Peyer's patch (tissue), 4 donors: ENCODE data around the gene HYOU1. TPM values are rescaled to one million over a fixed set of nuclear protein-coding genes. Genes with fewer than 3 reads are reported as not detected.
A peak's percentile ranks its signal among the peaks of the same experiment; 100 is the strongest.

ENCODE experiments used
- DNase-seq, 3 donors: peaks; one replicate each; pipeline ENCODE4 v3.0.0-alpha.2; 2017 to 2019
- H3K27ac ChIP-seq, 4 donors: fragments of 200-600 bp; sonication (generic); one replicate each; pipeline ENCODE4 v1.5.1; 2016 to 2019
- H3K27me3 ChIP-seq, 2 donors: fragments of 200-600 bp; sonication (generic); one replicate each; pipeline ENCODE4 v1.5.1; 2019
- H3K36me3 ChIP-seq, 3 donors: fragments of 200-600 bp; sonication (generic); one replicate each; pipeline ENCODE4 v1.5.1; 2016 to 2019
- H3K4me1 ChIP-seq, 4 donors: fragments of 200-600 bp; sonication (generic); one replicate each; pipeline ENCODE4 v1.5.1; 2016 to 2019
- H3K4me3 ChIP-seq, 4 donors: fragments of 200-600 bp; sonication (generic); 1 replicate in 3 of 4; 2 replicates in 1 of 4; pipeline ENCODE4 v1.5.1; 2016 to 2019; ENCODE audit warnings: mild to moderate bottlenecking in 1 of 4
- H3K9me3 ChIP-seq, 4 donors: fragments of 200-600 bp; sonication (generic); one replicate each; pipeline ENCODE4 v1.5.1; 2016 to 2019; ENCODE audit warnings: mild to moderate bottlenecking in 1 of 4
- POLR2A ChIP-seq, 2 donors: fragments of 450-650 bp; IDR thresholded peaks; one replicate each; pipeline ENCODE4 v1.5.1; 2017; ENCODE audit warnings: antibody characterized with exemption in 2 of 2, mild to moderate bottlenecking in 2 of 2, moderate library complexity in 2 of 2
- total RNA-seq, 4 donors: library from RNA; depleted of rRNA; stranded (reverse); fragments of >200 nt; gene quantifications; one replicate each; pipeline ENCODE4 v1.1.0, GENCODE V29; 2016
- TF ChIP-seq, protein P1 (sequence below), 6 experiments: fragments of 450-650 bp in 4 of 6; fragments of 200-600 bp in 2 of 6; sonication (generic) in 1 of 6; IDR thresholded peaks; one replicate each; pipeline ENCODE4 v1.5.1; 2017 to 2019; ENCODE audit warnings: antibody characterized with exemption in 6 of 6, mild to moderate bottlenecking in 3 of 6, moderate library complexity in 1 of 6

The HYOU1 gene
- total RNA-seq, 4 donors from 2014 or later = 65.2 to 97.7 (median 66.9) TPM

DNA sequence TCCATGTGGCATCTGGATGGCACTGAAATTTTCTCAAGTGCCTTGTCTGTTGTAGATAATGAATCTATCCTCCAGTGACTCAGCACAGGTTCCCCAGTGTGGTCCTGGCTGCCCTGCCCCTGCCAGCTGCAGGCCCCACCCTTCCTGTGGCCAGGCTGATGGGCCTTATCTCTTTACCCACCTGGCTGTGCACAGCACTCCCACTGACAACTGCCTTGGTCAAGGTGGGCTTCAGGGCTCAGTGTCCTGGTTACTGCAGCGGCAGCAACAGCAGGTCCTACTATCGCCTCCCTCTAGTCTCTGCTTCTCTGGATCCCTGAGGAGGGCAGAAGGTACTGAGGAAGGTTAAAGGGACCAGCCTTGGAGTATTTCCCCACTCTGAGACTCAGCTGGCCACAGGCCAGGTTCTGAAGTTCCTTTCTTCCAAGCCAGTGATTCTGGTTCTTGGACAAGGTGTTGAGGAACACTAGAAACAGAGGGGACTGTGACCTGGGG is 30.8 kb upstream of the HYOU1 start:
- H3K9me3 ChIP-seq = no peaks in the 10 kb centered on the region
- DNase-seq = no peak
- H3K36me3 ChIP-seq = peaks cover 0 to 8% (median 0%) of the 10 kb centered on the region in 3 donors
- H3K27ac ChIP-seq = no peak overlapping the region
- H3K4me1 ChIP-seq = peaks cover 0 to 25% (median 5%) of the 10 kb centered on the region in 4 donors
- TF ChIP-seq, protein P1, sequence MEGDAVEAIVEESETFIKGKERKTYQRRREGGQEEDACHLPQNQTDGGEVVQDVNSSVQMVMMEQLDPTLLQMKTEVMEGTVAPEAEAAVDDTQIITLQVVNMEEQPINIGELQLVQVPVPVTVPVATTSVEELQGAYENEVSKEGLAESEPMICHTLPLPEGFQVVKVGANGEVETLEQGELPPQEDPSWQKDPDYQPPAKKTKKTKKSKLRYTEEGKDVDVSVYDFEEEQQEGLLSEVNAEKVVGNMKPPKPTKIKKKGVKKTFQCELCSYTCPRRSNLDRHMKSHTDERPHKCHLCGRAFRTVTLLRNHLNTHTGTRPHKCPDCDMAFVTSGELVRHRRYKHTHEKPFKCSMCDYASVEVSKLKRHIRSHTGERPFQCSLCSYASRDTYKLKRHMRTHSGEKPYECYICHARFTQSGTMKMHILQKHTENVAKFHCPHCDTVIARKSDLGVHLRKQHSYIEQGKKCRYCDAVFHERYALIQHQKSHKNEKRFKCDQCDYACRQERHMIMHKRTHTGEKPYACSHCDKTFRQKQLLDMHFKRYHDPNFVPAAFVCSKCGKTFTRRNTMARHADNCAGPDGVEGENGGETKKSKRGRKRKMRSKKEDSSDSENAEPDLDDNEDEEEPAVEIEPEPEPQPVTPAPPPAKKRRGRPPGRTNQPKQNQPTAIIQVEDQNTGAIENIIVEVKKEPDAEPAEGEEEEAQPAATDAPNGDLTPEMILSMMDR (IDR thresholded peaks at IDR 0.05) = no peak
- TF ChIP-seq POLR2A (IDR thresholded peaks at IDR 0.05) = no peak
- H3K27me3 ChIP-seq = no peaks in the 10 kb centered on the region
- no peak overlapping the region for H3K4me3 ChIP-seq

DNA sequence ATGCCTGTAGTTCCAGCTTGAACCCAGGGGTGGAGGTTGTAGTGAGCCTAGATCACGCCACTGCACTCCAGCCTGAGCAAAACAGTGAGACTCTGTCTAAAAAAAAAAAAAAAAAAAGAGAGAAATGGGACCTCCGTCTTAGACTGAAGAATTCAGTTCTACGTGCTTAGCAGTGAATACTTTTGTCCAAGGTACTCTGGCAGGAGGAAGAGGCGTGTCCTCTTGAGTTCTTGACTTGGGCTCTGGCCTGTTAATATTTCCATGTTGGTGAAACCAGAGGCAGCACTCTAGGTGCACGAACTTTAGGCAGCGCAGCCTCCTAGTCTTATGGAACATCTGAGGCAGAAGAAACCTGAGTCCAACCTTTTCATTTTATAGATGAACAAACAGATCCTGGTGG is 30.1 kb upstream of the HYOU1 start:
- no peaks in the 10 kb centered on the region for H3K9me3 ChIP-seq
- no peaks in the 10 kb centered on the region for H3K27me3 ChIP-seq
- no peak for DNase-seq
- no peak overlapping the region for H3K27ac ChIP-seq
- peaks cover 0 to 7% (median 0%) of the 10 kb centered on the region in 3 donors for H3K36me3 ChIP-seq
- no peak for TF ChIP-seq POLR2A (IDR thresholded peaks at IDR 0.05)
- TF ChIP-seq, protein P1 (IDR thresholded peaks at IDR 0.05) = no peak
- peaks cover 0 to 18% (median 5%) of the 10 kb centered on the region in 4 donors for H3K4me1 ChIP-seq
- H3K4me3 ChIP-seq = no peak overlapping the region

DNA sequence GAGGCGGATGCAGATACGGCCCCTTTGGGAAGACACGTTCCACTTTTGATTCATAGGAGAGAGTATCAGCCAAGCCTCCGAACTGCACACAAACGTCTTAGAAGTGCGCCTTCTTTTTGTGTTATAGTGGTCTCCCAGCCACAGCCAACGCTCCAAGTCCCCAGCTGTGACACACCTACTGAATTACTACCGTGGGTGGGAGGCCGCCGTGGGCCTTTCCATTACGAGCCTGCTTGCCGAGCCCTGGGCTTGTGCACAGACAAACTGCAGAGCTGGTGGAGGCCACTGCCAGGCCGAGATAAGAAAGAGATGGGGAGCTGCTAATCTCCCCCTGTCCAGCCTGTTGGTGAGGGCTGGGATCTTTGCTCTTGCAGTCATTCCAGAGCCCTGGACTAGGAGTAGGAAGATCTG is 28.4 kb upstream of the HYOU1 start:
- no peaks in the 10 kb centered on the region for H3K27me3 ChIP-seq
- DNase-seq = no peak
- peak overlapping the region; percentile 75 to 92 (median 87) for H3K27ac ChIP-seq
- peaks cover 0 to 17% (median 5%) of the 10 kb centered on the region in 4 donors for H3K4me1 ChIP-seq
- peaks cover 0 to 22% (median 0%) of the 10 kb centered on the region in 3 donors for H3K36me3 ChIP-seq
- H3K9me3 ChIP-seq = no peaks in the 10 kb centered on the region
- TF ChIP-seq, protein P1 (IDR thresholded peaks at IDR 0.05) = no peak
- no peak for TF ChIP-seq POLR2A (IDR thresholded peaks at IDR 0.05)
- H3K4me3 ChIP-seq = peak overlapping the region; percentile 50 to 79 (median 64)

- H3K27ac ChIP-seq = peak within 1 kb of the TSS; percentile 75 to 92 (median 87)
- TF ChIP-seq POLR2A (IDR thresholded peaks at IDR 0.05) = peak in 1 of 2 donors; percentile 59
- TF ChIP-seq, protein P1 (IDR thresholded peaks at IDR 0.05) = no peak
- H3K4me1 ChIP-seq = peaks cover 0 to 17% (median 5%) of the 10 kb centered on the region in 4 donors
- H3K36me3 ChIP-seq = peaks cover 0 to 28% (median 0%) of the 10 kb centered on the region in 3 donors
- no peaks in the 10 kb centered on the region for H3K27me3 ChIP-seq
- H3K9me3 ChIP-seq = no peaks in the 10 kb centered on the region
- peak; percentile 94 to 97 (median 97) for DNase-seq
- H3K4me3 ChIP-seq = peak within 1 kb of the TSS; percentile 50 to 79 (median 64)
Measured at GRCh38 chr11:119084663-119085436, 27.8 kb upstream of the HYOU1 start, which contains the start of gene HMBS. HMBS (plus strand) TSS chr11:119084881; CDS start chr11:119085034, 153 bp downstream.

DNA sequence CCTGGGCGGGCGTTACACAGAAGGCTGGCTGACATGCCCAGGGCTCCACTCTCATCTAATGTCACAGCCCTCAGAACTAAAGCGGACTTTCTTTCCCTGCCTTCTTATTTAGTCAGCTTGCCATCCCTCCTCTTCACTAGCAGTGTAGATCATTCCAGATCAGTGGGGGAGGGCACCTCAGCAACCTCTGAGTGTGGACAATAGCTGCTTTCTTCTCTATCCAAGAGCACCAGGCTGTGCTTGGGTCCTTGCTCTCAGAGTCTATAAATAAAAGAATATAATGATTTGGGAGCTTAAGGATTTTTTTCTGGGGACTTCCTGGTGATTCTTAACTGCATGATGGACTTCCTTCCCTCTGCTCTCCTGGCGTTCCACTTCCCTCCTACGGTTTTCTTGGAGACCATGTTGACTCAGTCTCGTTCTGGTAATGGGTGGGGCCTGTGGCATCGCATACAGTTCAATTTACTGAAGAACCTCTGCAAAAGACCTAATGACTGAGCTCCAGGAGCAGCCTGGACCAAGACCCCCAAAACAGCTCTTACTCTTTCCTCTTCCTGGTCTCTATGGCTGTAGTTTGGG is 24.8 kb upstream of the HYOU1 start:
- Histone ChIP-seq H3K27me3 (no peaks in the 10 kb centered on the region), H3K4me3 (no peak overlapping the region), H3K4me1 (peaks cover 0 to 17% (median 5%) of the 10 kb centered on the region in 4 donors), H3K9me3 (no peaks in the 10 kb centered on the region), H3K36me3 (peaks cover 0 to 59% (median 0%) of the 10 kb centered on the region in 3 donors), H3K27ac (no peak overlapping the region)
- no peak for DNase-seq
- no peak for TF ChIP-seq POLR2A (IDR thresholded peaks at IDR 0.05)
- TF ChIP-seq, protein P1 (IDR thresholded peaks at IDR 0.05) = no peak
